ENCODE measurements around the gene KCNIP2. TPM values are rescaled to one million over a fixed set of nuclear protein-coding genes. Genes with fewer than 3 reads are reported as not detected.

KCNIP2 gene
- total RNA-seq, 2 donors from 2014 or later, result 2.8 to 3.0 TPM

GRCh38 chr10:101807158-101807557, 36.4 kb downstream of the KCNIP2 start:
- DNase-seq, result no peak
- Mint-ChIP-seq H3K4me3 (no peak overlapping the region), H3K9me3 (no peaks in the 10 kb centered on the region), H3K4me1 (no peaks in the 10 kb centered on the region), H3K27ac (no peak overlapping the region), H3K27me3 (ENCODE audit: insufficient read depth) (no peaks in the 10 kb centered on the region), H3K36me3 (ENCODE audit: low read depth) (peaks cover 81% of the 10 kb centered on the region)
- Histone ChIP-seq H3K4me1 (ENCODE audit: control insufficient read depth, insufficient read depth, low read length) (no peaks in the 10 kb centered on the region), H3K9ac (ENCODE audit: extremely low read depth, low read length, poor library complexity, severe bottlenecking) (no peak overlapping the region), H3K9me3 (ENCODE audit: control insufficient read depth, low read length) (peaks cover 16% of the 10 kb centered on the region), H3K27me3 (ENCODE audit: control insufficient read depth, insufficient read depth, low read length, poor library complexity, severe bottlenecking) (no peaks in the 10 kb centered on the region), H3K4me3 (ENCODE audit: low read length) (no peak overlapping the region), H3K36me3 (ENCODE audit: control insufficient read depth, insufficient read depth, low read length) (peaks cover 94% of the 10 kb centered on the region), H3K27ac (ENCODE audit: low read depth, low read length) (no peak overlapping the region)
- 88 to 91% methylated on average over 1 of the region's 1 CpG for WGBS, 2 experiments (ENCODE audit: insufficient coverage in 1 of 2, insufficient read length in 1 of 2)
- no peak for TF ChIP-seq CTCF (conservative IDR thresholded peaks at IDR 0.05)

- no peaks in the 10 kb centered on the region for H3K9me3 Mint-ChIP-seq
- Histone ChIP-seq H3K27me3 (ENCODE audit: control insufficient read depth, insufficient read depth, low read length, poor library complexity, severe bottlenecking) (no peaks in the 10 kb centered on the region), H3K36me3 (ENCODE audit: control insufficient read depth, insufficient read depth, low read length) (peaks cover 94% of the 10 kb centered on the region), H3K27ac (ENCODE audit: low read depth, low read length) (no peak overlapping the region), H3K4me3 (ENCODE audit: low read length) (no peak overlapping the region), H3K9ac (ENCODE audit: extremely low read depth, low read length, poor library complexity, severe bottlenecking) (no peak overlapping the region), H3K4me1 (ENCODE audit: control insufficient read depth, insufficient read depth, low read length) (no peaks in the 10 kb centered on the region), H3K9me3 (ENCODE audit: control insufficient read depth, low read length) (peaks cover 16% of the 10 kb centered on the region)
- peaks cover 89% of the 10 kb centered on the region for H3K36me3 Mint-ChIP-seq (ENCODE audit: low read depth)
- no peak overlapping the region for H3K27ac Mint-ChIP-seq
- WGBS, 2 experiments (ENCODE audit: insufficient coverage in 1 of 2, insufficient read length in 1 of 2), result 88% methylated on average over 3 of the region's 4 CpGs
- no peaks in the 10 kb centered on the region for H3K27me3 Mint-ChIP-seq (ENCODE audit: insufficient read depth)
- H3K4me1 Mint-ChIP-seq, result no peaks in the 10 kb centered on the region
- no peak for TF ChIP-seq CTCF (conservative IDR thresholded peaks at IDR 0.05)
- DNase-seq, result no peak
- H3K4me3 Mint-ChIP-seq, result no peak overlapping the region
These were observed 40.1 kb downstream of the KCNIP2 start for GRCh38 chr10:101803511-101803910.

GRCh38 chr10:101797403-101798059, 46.1 kb downstream of the KCNIP2 start:
- no peak for DNase-seq
- no peaks in the 10 kb centered on the region for H3K9me3 ChIP-seq (ENCODE audit: control insufficient read depth, low read length)
- H3K27ac ChIP-seq (ENCODE audit: low read depth, low read length), result no peak overlapping the region
- no peaks in the 10 kb centered on the region for H3K4me1 Mint-ChIP-seq
- peaks cover 87% of the 10 kb centered on the region for H3K36me3 Mint-ChIP-seq (ENCODE audit: low read depth)
- H3K4me1 ChIP-seq (ENCODE audit: control insufficient read depth, insufficient read depth, low read length), result no peaks in the 10 kb centered on the region
- WGBS, 2 experiments (ENCODE audit: insufficient coverage in 1 of 2, insufficient read length in 1 of 2), result 94 to 100% methylated on average over 3 to 4 of the region's 4 CpGs
- H3K36me3 ChIP-seq (ENCODE audit: control insufficient read depth, insufficient read depth, low read length), result peaks cover 95% of the 10 kb centered on the region
- no peaks in the 10 kb centered on the region for H3K9me3 Mint-ChIP-seq
- H3K27me3 Mint-ChIP-seq (ENCODE audit: insufficient read depth), result no peaks in the 10 kb centered on the region
- no peak overlapping the region for H3K4me3 Mint-ChIP-seq
- H3K9ac ChIP-seq (ENCODE audit: extremely low read depth, low read length, poor library complexity, severe bottlenecking), result no peak overlapping the region
- no peak for TF ChIP-seq CTCF (conservative IDR thresholded peaks at IDR 0.05)
- no peak overlapping the region for H3K27ac Mint-ChIP-seq
- no peaks in the 10 kb centered on the region for H3K27me3 ChIP-seq (ENCODE audit: control insufficient read depth, insufficient read depth, low read length, poor library complexity, severe bottlenecking)
- no peak overlapping the region for H3K4me3 ChIP-seq (ENCODE audit: low read length)

Measured in endodermal cell (in vitro differentiated cells).